AG10803 (cell line): ENCODE measurements around the gene RNF157.

Experiments
- DNase-seq: peaks from one replicate; pipeline ENCODE4 v3.0.0; 2010; ENCODE audit warnings: low read depth
- H3K4me3 ChIP-seq: 2 replicates; pipeline ENCODE4 v1.5.1; 2011; ENCODE audit warnings: mild to moderate bottlenecking, low read length, control low read depth
- CTCF ChIP-seq: conservative IDR thresholded peaks from 2 replicates; pipeline ENCODE4 v1.5.1; 2011; ENCODE audit warnings: mild to moderate bottlenecking, low read length, control low read depth, inconsistent platforms

Gene RNF157

GRCh38 chr17:76240461-76241203, at the start of gene RNF157:
Gene RNF157, minus strand, starts transcription at chr17:76240493. Its CDS starts 253 bp downstream, at chr17:76240240.
- H3K4me3 ChIP-seq, result peak within 1 kb of the TSS; percentile 64
- DNase-seq, result no peak
- TF ChIP-seq CTCF, result no peak

GRCh38 chr17:76281573-76282371, 41.5 kb upstream of the RNF157 start:
- no peak for TF ChIP-seq CTCF
- no peak for DNase-seq
- no peak overlapping the region for H3K4me3 ChIP-seq

- no peak overlapping the region for H3K4me3 ChIP-seq
- no peak for DNase-seq
- TF ChIP-seq CTCF, result no peak
Measured at GRCh38 chr17:76280650-76281049, 40.4 kb upstream of the RNF157 start.

GRCh38 chr17:76279742-76280287, 39.5 kb upstream of the RNF157 start:
- no peak for DNase-seq
- no peak for TF ChIP-seq CTCF
- H3K4me3 ChIP-seq, result no peak overlapping the region

GRCh38 chr17:76278952-76279741, 38.9 kb upstream of the RNF157 start:
- peak; percentile 72 for DNase-seq
- no peak overlapping the region for H3K4me3 ChIP-seq
- peak; percentile 90 for TF ChIP-seq CTCF

GRCh38 chr17:76278268-76278908, 38.1 kb upstream of the RNF157 start:
- TF ChIP-seq CTCF, result no peak
- DNase-seq, result no peak
- no peak overlapping the region for H3K4me3 ChIP-seq
